HEK293 (cell line): ENCODE measurements around the gene WNT11.

ENCODE experiments used
- CTCF ChIP-seq: fragments of 450-650 bp; formaldehyde crosslinking; IDR thresholded peaks from 2 replicates; pipeline ENCODE4 v1.5.1; 2016; ENCODE audit warnings: missing biosample characterization, missing genetic modification characterization
- ZNF274 ChIP-seq, 2 experiments: fragments of 200-500 bp in 1 of 2; fragments of 450-650 bp in 1 of 2; sonication (Bioruptor generic) in 1 of 2; formaldehyde crosslinking in 1 of 2; IDR thresholded peaks; 2 replicates each; pipeline versions ENCODE4 v1.5.1 to v1.6.1; 2014 to 2016; ENCODE audit warnings: borderline replicate concordance in 1 of 2, inconsistent platforms in 1 of 2, low read length in 1 of 2, missing biosample characterization in 1 of 2, missing genetic modification characterization in 1 of 2
- ZNF335 ChIP-seq: fragments of 450-650 bp; formaldehyde crosslinking; conservative IDR thresholded peaks from 2 replicates; pipeline ENCODE4 v1.5.1; 2016; ENCODE audit warnings: missing biosample characterization, missing genetic modification characterization

DNA sequence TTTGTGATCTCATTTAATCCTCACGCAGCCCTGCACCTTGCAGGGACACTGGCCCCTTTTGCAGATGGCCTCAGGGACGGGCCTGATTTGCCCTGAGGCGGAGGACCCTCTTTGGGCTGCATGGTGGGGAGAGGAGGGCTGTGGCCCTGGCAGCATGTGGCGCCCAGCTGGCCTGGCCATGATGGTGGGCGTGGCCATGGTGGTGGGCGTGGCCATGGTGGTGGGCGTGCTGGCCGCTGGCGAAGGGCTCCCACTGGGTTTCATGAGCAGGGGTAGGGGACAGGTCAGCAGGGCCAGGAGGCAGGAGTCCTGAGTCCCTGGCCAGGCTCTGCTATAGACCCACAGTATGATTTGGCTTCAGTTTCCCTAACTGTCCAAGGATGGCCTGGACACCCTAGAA is 13.1 kb downstream of the WNT11 start:
- no peak for TF ChIP-seq ZNF274 (IDR thresholded peaks at IDR 0.05; ENCODE audit: low read length)
- TF ChIP-seq ZNF274 (tag by site-specific recombination; IDR thresholded peaks at IDR 0.05; ENCODE audit: borderline replicate concordance) = no peak
- no peak for TF ChIP-seq CTCF (tag by site-specific recombination)
- no peak for TF ChIP-seq ZNF335 (tag by site-specific recombination)
